PC-3 (cell line): ENCODE results near the gene SLC8A2. TPM values are rescaled to one million over a fixed set of nuclear protein-coding genes. Genes with fewer than 3 reads are reported as not detected.
"Not testable (repeated sequence)": the region's sequence is repeated elsewhere in the genome, so short reads cannot be mapped to it uniquely, and the experiment has no call there.

ENCODE experiments used
- ATAC-seq: fragments of 200-7000 bp; cut with Tn5 transposase; 2 replicates; pipeline ENCODE4 v1.9.1; 2020; ENCODE audit warnings: mild to moderate bottlenecking, moderate library complexity
- BruUV-seq: library from RNA; stranded (reverse); fragments of 400-500 nt; replicated peaks from 2 replicates; lab custom pipeline; 2021; lab: Mats Ljungman, UMichigan
- CTCF ChIA-PET: fragments of 300-600 bp; sonication (Branson Sonifier 250); formaldehyde crosslinking; loops from one replicate; lab custom pipeline; 2022; ENCODE audit warnings: antibody characterized with exemption; lab: Charles Lee
- POLR2A ChIA-PET: fragments of 300-600 bp; sonication (Branson Sonifier 250); formaldehyde crosslinking; loops from one replicate; lab custom pipeline; 2022; ENCODE audit warnings: antibody characterized with exemption; ENCODE audit not compliant: unreplicated experiment; lab: Charles Lee
- DNase-seq: peaks from one replicate; pipeline ENCODE4 v3.0.0-alpha.2; 2015
- H2AFZ ChIP-seq: fragments of 300-600 bp; sonication (generic); 2 replicates; pipeline ENCODE4 v1.6.0; 2016; ENCODE audit warnings: antibody characterized with exemption, low read length
- H3F3A ChIP-seq: fragments of 300-600 bp; sonication (generic); one replicate; pipeline ENCODE4 v1.6.0; 2017; ENCODE audit warnings: antibody characterized with exemption, low read length, control low read depth, mild to moderate bottlenecking; ENCODE audit not compliant: unreplicated experiment
- H3K27ac ChIP-seq: fragments of 300-600 bp; sonication (generic); 2 replicates; pipeline ENCODE4 v1.5.1; 2016; ENCODE audit warnings: mild to moderate bottlenecking, low read length
- H3K27me3 ChIP-seq: fragments of 300-600 bp; sonication (generic); 2 replicates; pipeline ENCODE4 v1.6.1; 2016; ENCODE audit warnings: low read length, mixed read lengths
- H3K36me3 ChIP-seq: fragments of 300-600 bp; sonication (generic); 2 replicates; pipeline ENCODE4 v1.6.1; 2016; ENCODE audit warnings: low read depth, mixed run types, low read length, mixed read lengths
- H3K4me1 ChIP-seq: fragments of 300-600 bp; sonication (generic); 2 replicates; pipeline ENCODE4 v1.5.1; 2016; ENCODE audit warnings: low read length; ENCODE audit not compliant: insufficient read depth
- H3K4me2 ChIP-seq: fragments of 300-600 bp; sonication (generic); 2 replicates; pipeline ENCODE4 v1.6.0; 2016; ENCODE audit warnings: low read length
- H3K4me3 ChIP-seq: fragments of 300-600 bp; sonication (generic); 2 replicates; pipeline ENCODE4 v1.5.1; 2016; ENCODE audit warnings: mild to moderate bottlenecking, low read length, mixed read lengths
- H3K79me2 ChIP-seq: fragments of 300-600 bp; sonication (generic); 2 replicates; pipeline ENCODE4 v1.6.1; 2017; ENCODE audit warnings: low read length, mixed read lengths
- H3K9ac ChIP-seq: fragments of 300-600 bp; sonication (generic); 2 replicates; pipeline ENCODE4 v1.6.0; 2016; ENCODE audit warnings: mild to moderate bottlenecking, low read length
- H3K9me2 ChIP-seq: fragments of 300-600 bp; sonication (generic); replicated peaks from 2 replicates; pipeline ENCODE4 v1.6.1; 2016; ENCODE audit warnings: mixed run types, low read length, mixed read lengths
- H3K9me3 ChIP-seq: fragments of 300-600 bp; sonication (generic); 2 replicates; pipeline ENCODE4 v1.6.1; 2016; ENCODE audit warnings: low read length, mixed read lengths
- H4K20me1 ChIP-seq: fragments of 300-600 bp; sonication (generic); 2 replicates; pipeline ENCODE4 v1.6.1; 2016; ENCODE audit warnings: low read length, mixed read lengths
- CTCF ChIP-seq: fragments of 300-600 bp; sonication (generic); conservative IDR thresholded peaks from 2 replicates; pipeline ENCODE4 v1.5.1; 2017; ENCODE audit warnings: antibody characterized with exemption, low read depth, mild to moderate bottlenecking, low read length
- EZH2 ChIP-seq: fragments of 300-600 bp; sonication (generic); IDR thresholded peaks from one replicate; pipeline ENCODE4 v1.6.1; 2017; ENCODE audit warnings: antibody characterized with exemption, mild to moderate bottlenecking, low read length; ENCODE audit not compliant: unreplicated experiment
- EZH2phosphoT487 ChIP-seq: fragments of 300-600 bp; sonication (generic); IDR thresholded peaks from 2 replicates; pipeline ENCODE4 v1.6.1; 2018; ENCODE audit warnings: mild to moderate bottlenecking, antibody characterized with exemption, low read length, borderline replicate concordance
- intact Hi-C: fragments of 100-400 bp; cut with micrococcal nuclease; formaldehyde crosslinking; loops from 2 replicates; pipeline ENCODE4 v1.9.0; 2023
- total RNA-seq: library from RNA; depleted of rRNA; stranded (reverse); fragments of >200 nt; gene quantifications from 2 replicates; pipeline ENCODE4 v1.2.3, GENCODE V29; 2014

The SLC8A2 gene
- total RNA-seq, 1 experiment from 2014 or later, result 0.33 TPM

- H3K9me2 ChIP-seq, H4K20me1 ChIP-seq, intact Hi-C loops, H3K79me2 ChIP-seq, BruUV-seq, H2AFZ ChIP-seq, H3K27ac ChIP-seq, H3F3A ChIP-seq, H3K27me3 ChIP-seq, CTCF ChIA-PET, H3K4me3 ChIP-seq, H3K4me2 ChIP-seq, POLR2A ChIA-PET, H3K36me3 ChIP-seq, H3K9me3 ChIP-seq, H3K9ac ChIP-seq, ATAC-seq, DNase-seq, H3K4me1 ChIP-seq: not testable (repeated sequence)
Observed at GRCh38 chr19:47384533-47384932, 87.2 kb downstream of the SLC8A2 start.

- H3K4me2 ChIP-seq, H3K9ac ChIP-seq, CTCF ChIA-PET, H3K79me2 ChIP-seq, H3K36me3 ChIP-seq, H3K27ac ChIP-seq, ATAC-seq, BruUV-seq, H3K9me2 ChIP-seq, H3K9me3 ChIP-seq, H3F3A ChIP-seq, DNase-seq, H2AFZ ChIP-seq, POLR2A ChIA-PET, H3K4me3 ChIP-seq, H4K20me1 ChIP-seq, intact Hi-C loops, H3K27me3 ChIP-seq, H3K4me1 ChIP-seq: not testable (repeated sequence)
Observed at GRCh38 chr19:47383890-47384289, 87.8 kb downstream of the SLC8A2 start.

- Histone ChIP-seq H3K9ac (no peak overlapping the region), H4K20me1 (no peaks in the 10 kb centered on the region), H3K9me3 (no peaks in the 10 kb centered on the region), H3K27ac (no peak overlapping the region), H3K4me3 (no peak overlapping the region), H2AFZ (no peak overlapping the region), H3K79me2 (no peaks in the 10 kb centered on the region), H3F3A (no peaks in the 10 kb centered on the region), H3K9me2 (no peaks in the 10 kb centered on the region), H3K27me3 (no peaks in the 10 kb centered on the region), H3K36me3 (no peaks in the 10 kb centered on the region), H3K4me2 (no peak overlapping the region), H3K4me1 (no peaks in the 10 kb centered on the region)
- TF ChIP-seq CTCF, result no peak
- TF ChIP-seq EZH2, result no peak
- no peak for TF ChIP-seq EZH2phosphoT487
- intact Hi-C loops, result no loop called here
- no peak for DNase-seq
- POLR2A ChIA-PET, result no interaction called here
- CTCF ChIA-PET, result interaction anchor here (0.7 kb wide), 1 partner anchor 134 kb away, joined by 3 read pairs; no protein-coding TSS in a partner anchor
- ATAC-seq, result no peak
- BruUV-seq, result no TSS peak
Observed at GRCh38 chr19:47381653-47382279, 89.9 kb downstream of the SLC8A2 start.

- Histone ChIP-seq H3K9ac (no peak overlapping the region), H3K27ac (no peak overlapping the region), H3K4me1 (no peaks in the 10 kb centered on the region), H2AFZ (no peak overlapping the region), H3K36me3 (no peaks in the 10 kb centered on the region), H4K20me1 (no peaks in the 10 kb centered on the region), H3K9me2 (no peaks in the 10 kb centered on the region), H3F3A (no peaks in the 10 kb centered on the region), H3K27me3 (no peaks in the 10 kb centered on the region), H3K79me2 (no peaks in the 10 kb centered on the region), H3K4me3 (no peak overlapping the region), H3K9me3 (no peaks in the 10 kb centered on the region), H3K4me2 (no peak overlapping the region)
- no peak for ATAC-seq
- intact Hi-C loops, result no loop called here
- no peak for TF ChIP-seq CTCF
- TF ChIP-seq EZH2phosphoT487, result no peak
- DNase-seq, result no peak
- ChIA-PET POLR2A (no interaction called here), CTCF (interaction anchor here (0.7 kb wide), 1 partner anchor 135 kb away, joined by 3 read pairs; no protein-coding TSS in a partner anchor)
- BruUV-seq, result no TSS peak
Observed at GRCh38 chr19:47381121-47381520, 90.6 kb downstream of the SLC8A2 start.
